Measurements from ENCODE around the gene PLA2G15. TPM values are rescaled to one million over a fixed set of nuclear protein-coding genes. Genes with fewer than 3 reads are reported as not detected.

Gene PLA2G15
- total and polyA plus RNA-seq, 2 experiments from 2014 or later: 3.1 to 14.8 TPM

DNA sequence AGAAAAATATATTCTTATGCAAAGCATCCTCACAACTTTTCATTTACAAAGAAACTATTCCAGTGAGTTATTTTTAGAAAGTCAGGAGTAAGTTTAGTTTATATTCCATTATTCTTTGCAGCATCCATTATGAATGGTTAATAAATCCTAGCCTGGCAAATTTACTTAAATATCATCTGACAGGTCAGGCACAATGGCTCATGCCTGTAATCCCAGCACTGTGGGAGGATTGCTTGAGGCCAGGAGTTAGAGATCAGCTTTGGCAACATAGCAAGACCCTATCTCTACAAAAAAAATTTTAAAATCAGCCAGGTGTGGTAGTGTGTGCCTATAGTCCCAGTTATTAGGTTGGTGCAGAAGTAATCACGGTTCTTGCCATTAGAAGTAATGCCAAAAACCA lies 22.1 kb upstream of the PLA2G15 start:
- TF ChIP-seq, protein P1, sequence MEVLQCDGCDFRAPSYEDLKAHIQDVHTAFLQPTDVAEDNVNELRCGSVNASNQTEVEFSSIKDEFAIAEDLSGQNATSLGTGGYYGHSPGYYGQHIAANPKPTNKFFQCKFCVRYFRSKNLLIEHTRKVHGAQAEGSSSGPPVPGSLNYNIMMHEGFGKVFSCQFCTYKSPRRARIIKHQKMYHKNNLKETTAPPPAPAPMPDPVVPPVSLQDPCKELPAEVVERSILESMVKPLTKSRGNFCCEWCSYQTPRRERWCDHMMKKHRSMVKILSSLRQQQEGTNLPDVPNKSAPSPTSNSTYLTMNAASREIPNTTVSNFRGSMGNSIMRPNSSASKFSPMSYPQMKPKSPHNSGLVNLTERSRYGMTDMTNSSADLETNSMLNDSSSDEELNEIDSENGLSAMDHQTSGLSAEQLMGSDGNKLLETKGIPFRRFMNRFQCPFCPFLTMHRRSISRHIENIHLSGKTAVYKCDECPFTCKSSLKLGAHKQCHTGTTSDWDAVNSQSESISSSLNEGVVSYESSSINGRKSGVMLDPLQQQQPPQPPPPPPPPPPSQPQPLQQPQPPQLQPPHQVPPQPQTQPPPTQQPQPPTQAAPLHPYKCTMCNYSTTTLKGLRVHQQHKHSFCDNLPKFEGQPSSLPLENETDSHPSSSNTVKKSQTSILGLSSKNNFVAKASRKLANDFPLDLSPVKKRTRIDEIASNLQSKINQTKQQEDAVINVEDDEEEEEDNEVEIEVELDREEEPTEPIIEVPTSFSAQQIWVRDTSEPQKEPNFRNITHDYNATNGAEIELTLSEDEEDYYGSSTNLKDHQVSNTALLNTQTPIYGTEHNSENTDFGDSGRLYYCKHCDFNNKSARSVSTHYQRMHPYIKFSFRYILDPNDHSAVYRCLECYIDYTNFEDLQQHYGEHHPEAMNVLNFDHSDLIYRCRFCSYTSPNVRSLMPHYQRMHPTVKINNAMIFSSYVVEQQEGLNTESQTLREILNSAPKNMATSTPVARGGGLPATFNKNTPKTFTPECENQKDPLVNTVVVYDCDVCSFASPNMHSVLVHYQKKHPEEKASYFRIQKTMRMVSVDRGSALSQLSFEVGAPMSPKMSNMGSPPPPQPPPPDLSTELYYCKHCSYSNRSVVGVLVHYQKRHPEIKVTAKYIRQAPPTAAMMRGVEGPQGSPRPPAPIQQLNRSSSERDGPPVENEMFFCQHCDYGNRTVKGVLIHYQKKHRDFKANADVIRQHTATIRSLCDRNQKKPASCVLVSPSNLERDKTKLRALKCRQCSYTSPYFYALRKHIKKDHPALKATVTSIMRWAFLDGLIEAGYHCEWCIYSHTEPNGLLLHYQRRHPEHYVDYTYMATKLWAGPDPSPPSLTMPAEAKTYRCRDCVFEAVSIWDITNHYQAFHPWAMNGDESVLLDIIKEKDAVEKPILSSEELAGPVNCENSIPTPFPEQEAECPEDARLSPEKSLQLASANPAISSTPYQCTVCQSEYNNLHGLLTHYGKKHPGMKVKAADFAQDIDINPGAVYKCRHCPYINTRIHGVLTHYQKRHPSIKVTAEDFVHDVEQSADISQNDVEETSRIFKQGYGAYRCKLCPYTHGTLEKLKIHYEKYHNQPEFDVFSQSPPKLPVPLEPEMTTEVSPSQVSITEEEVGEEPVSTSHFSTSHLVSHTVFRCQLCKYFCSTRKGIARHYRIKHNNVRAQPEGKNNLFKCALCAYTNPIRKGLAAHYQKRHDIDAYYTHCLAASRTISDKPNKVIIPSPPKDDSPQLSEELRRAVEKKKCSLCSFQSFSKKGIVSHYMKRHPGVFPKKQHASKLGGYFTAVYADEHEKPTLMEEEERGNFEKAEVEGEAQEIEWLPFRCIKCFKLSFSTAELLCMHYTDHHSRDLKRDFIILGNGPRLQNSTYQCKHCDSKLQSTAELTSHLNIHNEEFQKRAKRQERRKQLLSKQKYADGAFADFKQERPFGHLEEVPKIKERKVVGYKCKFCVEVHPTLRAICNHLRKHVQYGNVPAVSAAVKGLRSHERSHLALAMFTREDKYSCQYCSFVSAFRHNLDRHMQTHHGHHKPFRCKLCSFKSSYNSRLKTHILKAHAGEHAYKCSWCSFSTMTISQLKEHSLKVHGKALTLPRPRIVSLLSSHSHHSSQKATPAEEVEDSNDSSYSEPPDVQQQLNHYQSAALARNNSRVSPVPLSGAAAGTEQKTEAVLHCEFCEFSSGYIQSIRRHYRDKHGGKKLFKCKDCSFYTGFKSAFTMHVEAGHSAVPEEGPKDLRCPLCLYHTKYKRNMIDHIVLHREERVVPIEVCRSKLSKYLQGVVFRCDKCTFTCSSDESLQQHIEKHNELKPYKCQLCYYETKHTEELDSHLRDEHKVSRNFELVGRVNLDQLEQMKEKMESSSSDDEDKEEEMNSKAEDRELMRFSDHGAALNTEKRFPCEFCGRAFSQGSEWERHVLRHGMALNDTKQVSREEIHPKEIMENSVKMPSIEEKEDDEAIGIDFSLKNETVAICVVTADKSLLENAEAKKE (CRISPR knock-in tag; IDR thresholded peaks at IDR 0.05): no peak
- TF ChIP-seq CREB1 (CRISPR knock-in tag; IDR thresholded peaks at IDR 0.05; ENCODE audit: low read depth): no peak
- TF ChIP-seq, protein P2, sequence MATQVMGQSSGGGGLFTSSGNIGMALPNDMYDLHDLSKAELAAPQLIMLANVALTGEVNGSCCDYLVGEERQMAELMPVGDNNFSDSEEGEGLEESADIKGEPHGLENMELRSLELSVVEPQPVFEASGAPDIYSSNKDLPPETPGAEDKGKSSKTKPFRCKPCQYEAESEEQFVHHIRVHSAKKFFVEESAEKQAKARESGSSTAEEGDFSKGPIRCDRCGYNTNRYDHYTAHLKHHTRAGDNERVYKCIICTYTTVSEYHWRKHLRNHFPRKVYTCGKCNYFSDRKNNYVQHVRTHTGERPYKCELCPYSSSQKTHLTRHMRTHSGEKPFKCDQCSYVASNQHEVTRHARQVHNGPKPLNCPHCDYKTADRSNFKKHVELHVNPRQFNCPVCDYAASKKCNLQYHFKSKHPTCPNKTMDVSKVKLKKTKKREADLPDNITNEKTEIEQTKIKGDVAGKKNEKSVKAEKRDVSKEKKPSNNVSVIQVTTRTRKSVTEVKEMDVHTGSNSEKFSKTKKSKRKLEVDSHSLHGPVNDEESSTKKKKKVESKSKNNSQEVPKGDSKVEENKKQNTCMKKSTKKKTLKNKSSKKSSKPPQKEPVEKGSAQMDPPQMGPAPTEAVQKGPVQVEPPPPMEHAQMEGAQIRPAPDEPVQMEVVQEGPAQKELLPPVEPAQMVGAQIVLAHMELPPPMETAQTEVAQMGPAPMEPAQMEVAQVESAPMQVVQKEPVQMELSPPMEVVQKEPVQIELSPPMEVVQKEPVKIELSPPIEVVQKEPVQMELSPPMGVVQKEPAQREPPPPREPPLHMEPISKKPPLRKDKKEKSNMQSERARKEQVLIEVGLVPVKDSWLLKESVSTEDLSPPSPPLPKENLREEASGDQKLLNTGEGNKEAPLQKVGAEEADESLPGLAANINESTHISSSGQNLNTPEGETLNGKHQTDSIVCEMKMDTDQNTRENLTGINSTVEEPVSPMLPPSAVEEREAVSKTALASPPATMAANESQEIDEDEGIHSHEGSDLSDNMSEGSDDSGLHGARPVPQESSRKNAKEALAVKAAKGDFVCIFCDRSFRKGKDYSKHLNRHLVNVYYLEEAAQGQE (IDR thresholded peaks at IDR 0.05; ENCODE audit: unreplicated experiment): no peak
- TF ChIP-seq ZNF331 (CRISPR knock-in tag; IDR thresholded peaks at IDR 0.05; ENCODE audit: low read depth): no peak
- no peak for TF ChIP-seq NANOG (IDR thresholded peaks at IDR 0.05; ENCODE audit: borderline replicate concordance)
- TF ChIP-seq, protein P3, sequence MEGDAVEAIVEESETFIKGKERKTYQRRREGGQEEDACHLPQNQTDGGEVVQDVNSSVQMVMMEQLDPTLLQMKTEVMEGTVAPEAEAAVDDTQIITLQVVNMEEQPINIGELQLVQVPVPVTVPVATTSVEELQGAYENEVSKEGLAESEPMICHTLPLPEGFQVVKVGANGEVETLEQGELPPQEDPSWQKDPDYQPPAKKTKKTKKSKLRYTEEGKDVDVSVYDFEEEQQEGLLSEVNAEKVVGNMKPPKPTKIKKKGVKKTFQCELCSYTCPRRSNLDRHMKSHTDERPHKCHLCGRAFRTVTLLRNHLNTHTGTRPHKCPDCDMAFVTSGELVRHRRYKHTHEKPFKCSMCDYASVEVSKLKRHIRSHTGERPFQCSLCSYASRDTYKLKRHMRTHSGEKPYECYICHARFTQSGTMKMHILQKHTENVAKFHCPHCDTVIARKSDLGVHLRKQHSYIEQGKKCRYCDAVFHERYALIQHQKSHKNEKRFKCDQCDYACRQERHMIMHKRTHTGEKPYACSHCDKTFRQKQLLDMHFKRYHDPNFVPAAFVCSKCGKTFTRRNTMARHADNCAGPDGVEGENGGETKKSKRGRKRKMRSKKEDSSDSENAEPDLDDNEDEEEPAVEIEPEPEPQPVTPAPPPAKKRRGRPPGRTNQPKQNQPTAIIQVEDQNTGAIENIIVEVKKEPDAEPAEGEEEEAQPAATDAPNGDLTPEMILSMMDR (conservative IDR thresholded peaks at IDR 0.05; ENCODE audit: low read depth in 2 of 2): no peak
- TF ChIP-seq STAT1 (IDR thresholded peaks at IDR 0.05; ENCODE audit: unreplicated experiment): no peak
- TF ChIP-seq, protein P4, sequence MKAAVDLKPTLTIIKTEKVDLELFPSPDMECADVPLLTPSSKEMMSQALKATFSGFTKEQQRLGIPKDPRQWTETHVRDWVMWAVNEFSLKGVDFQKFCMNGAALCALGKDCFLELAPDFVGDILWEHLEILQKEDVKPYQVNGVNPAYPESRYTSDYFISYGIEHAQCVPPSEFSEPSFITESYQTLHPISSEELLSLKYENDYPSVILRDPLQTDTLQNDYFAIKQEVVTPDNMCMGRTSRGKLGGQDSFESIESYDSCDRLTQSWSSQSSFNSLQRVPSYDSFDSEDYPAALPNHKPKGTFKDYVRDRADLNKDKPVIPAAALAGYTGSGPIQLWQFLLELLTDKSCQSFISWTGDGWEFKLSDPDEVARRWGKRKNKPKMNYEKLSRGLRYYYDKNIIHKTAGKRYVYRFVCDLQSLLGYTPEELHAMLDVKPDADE (IDR thresholded peaks at IDR 0.05): no peak
- no peak for TF ChIP-seq EZH2 (IDR thresholded peaks at IDR 0.05; ENCODE audit: low read depth, unreplicated experiment)
- no peak for TF ChIP-seq JUNB (IDR thresholded peaks at IDR 0.05; ENCODE audit: unreplicated experiment)
- TF ChIP-seq EZH2phosphoT487 (IDR thresholded peaks at IDR 0.05; ENCODE audit: unreplicated experiment): no peak
- no peak for TF ChIP-seq POLR2AphosphoS5 (IDR thresholded peaks at IDR 0.05; ENCODE audit: low read depth)
- no peak for TF ChIP-seq ZNF114 (CRISPR knock-in tag; IDR thresholded peaks at IDR 0.05)
- no peaks in the 10 kb centered on the region for H3K79me2 ChIP-seq (replicated peaks; ENCODE audit: insufficient read depth)
- H4K20me1 ChIP-seq (replicated peaks; ENCODE audit: insufficient read depth): no peaks in the 10 kb centered on the region; the same call in 1 of the 2 replicates
- peaks cover 4% of the 10 kb centered on the region; the same call in 1 of the 2 replicates for H3K36me3 ChIP-seq (ENCODE audit: insufficient read depth)
- Mint-ChIP-seq H3K4me1 (peaks cover 11% of the 10 kb centered on the region; the same call in 2 of the 3 replicates), H3K4me3 (no peak overlapping the region), H3K27ac (no peak overlapping the region), H3K9me3 (no peaks in the 10 kb centered on the region), H3K27me3 (ENCODE audit: insufficient read depth, low read depth, poor library complexity) (peaks cover 4% of the 10 kb centered on the region), H3K36me3 (ENCODE audit: low read depth) (0 out of 3 replicates have a peak, but pooled peaks cover 2% of the 10 kb centered on the region)
- H3K27ac ChIP-seq (ENCODE audit: low read depth): no peak overlapping the region
- no peak overlapping the region for H3K4me2 ChIP-seq
- no peak for ATAC-seq
- no peak for DNase-seq (ENCODE audit: low spot score)
- H3K4me3 ChIP-seq: no peak overlapping the region
- 0 out of 2 replicates have a peak, but pooled peaks cover 3% of the 10 kb centered on the region for H3F3A ChIP-seq (replicated peaks; ENCODE audit: low read depth)
- H2AFZ ChIP-seq: no peak overlapping the region
- H3K4me1 ChIP-seq (ENCODE audit: insufficient read depth): no peaks in the 10 kb centered on the region; the same call in 1 of the 2 replicates
- no peaks in the 10 kb centered on the region for H3K9me2 ChIP-seq (ENCODE audit: insufficient read depth)
- no peaks in the 10 kb centered on the region for H3K27me3 ChIP-seq (ENCODE audit: insufficient read depth)

Data from GM23338 (cell line).